Activated naive CD4-positive, alpha-beta T cell treated with Interleukin-2 at 50 U/mL for 16 hours (primary cell): Measurements from ENCODE around the gene AMFR.
"Not testable (repeated sequence)": the region's sequence is repeated elsewhere in the genome, so short reads cannot be mapped to it uniquely, and the experiment has no call there.

ENCODE experiments used
- DNase-seq: peaks from one replicate; pipeline ENCODE4 v3.0.0-alpha.2; 2020

AMFR gene

DNA sequence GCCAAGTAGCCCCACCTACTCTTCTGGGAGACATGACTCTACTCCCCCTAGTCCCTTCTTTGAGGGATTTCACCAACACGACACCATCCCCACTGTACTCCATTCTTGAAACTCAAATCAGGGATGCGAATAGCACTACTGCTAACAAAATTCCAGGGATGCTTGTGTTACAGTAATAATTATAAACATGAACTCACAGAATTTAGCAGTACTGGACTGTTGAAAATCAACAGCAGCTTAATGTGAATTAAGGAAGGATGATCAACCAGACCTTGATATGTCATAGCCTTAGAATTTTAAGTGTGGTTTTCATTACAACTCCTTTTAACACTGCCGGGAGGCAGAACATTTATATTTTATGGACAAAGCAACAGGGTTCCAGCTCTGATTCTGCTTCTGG lies 37.9 kb downstream of the AMFR start:
- no peak for DNase-seq

GRCh38 chr16:56384074-56384721 lies 41.1 kb downstream of the AMFR start:
- no peak for DNase-seq

DNA sequence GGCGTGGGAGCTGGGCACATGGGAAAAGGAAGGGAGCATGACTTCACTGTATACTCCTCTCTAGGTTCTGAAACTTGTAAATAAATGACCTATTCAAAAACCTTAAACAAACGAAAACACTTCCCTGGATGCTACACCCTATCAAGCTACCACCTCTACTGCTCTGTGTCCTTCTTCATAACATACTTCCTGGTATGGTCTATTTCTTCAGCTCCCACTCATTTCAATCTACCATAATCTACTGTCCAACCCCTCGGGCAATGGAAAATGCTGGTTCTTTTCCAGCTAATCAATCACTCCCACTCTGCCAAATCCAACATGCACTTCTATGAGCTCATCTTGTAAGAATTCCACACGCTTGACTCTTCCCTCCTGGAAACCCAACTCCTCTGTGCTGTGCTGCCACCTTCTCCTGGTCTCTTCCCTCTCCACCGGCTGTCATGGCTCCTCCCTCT lies 42.4 kb downstream of the AMFR start:
- no peak for DNase-seq

GRCh38 chr16:56382459-56382858 lies 42.9 kb downstream of the AMFR start:
- DNase-seq, result no peak

GRCh38 chr16:56380778-56381485 lies 44.4 kb downstream of the AMFR start:
- DNase-seq, result not testable (repeated sequence)

GRCh38 chr16:56379044-56379443 lies 46.3 kb downstream of the AMFR start:
- not testable (repeated sequence) for DNase-seq

- not testable (repeated sequence) for DNase-seq
Observed at GRCh38 chr16:56375792-56376191, 49.6 kb downstream of the AMFR start.

DNA sequence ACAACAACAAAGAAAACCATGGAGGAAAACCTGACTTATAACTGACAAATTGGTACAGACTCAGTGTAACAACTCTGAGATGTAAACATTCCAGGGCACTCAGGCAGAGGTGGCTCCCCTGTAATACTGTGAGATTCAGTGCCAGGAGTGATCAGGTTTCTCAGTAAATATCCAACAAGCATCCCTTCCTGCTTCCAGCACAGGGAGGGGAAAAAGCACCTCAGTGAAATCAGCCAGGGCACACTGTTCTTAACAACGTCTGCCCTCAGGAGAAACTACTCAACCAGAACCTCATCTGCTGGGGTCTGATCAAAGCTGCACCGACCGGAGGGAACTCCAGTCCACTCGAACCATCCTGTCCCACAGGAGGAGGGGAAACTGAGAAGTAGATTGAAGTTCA lies 52.3 kb downstream of the AMFR start:
- DNase-seq, result no peak

GRCh38 chr16:56372013-56372634 lies 53.2 kb downstream of the AMFR start:
- DNase-seq, result no peak

DNA sequence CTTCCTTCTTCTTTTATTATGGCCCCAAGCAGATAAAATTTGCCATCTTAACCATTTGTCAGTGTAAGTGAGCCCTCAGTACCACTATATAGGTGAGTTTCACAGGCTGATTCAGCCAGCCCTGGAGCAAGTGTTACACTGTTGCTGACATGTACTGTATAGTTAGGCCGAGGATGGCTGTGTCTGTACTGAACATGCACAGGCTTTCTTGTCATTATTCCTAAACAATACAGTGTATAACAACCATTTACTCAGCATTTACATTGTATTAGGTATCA lies 53.7 kb downstream of the AMFR start:
- no peak for DNase-seq

GRCh38 chr16:56370875-56371659 lies 54.3 kb downstream of the AMFR start:
- DNase-seq, result no peak

DNA sequence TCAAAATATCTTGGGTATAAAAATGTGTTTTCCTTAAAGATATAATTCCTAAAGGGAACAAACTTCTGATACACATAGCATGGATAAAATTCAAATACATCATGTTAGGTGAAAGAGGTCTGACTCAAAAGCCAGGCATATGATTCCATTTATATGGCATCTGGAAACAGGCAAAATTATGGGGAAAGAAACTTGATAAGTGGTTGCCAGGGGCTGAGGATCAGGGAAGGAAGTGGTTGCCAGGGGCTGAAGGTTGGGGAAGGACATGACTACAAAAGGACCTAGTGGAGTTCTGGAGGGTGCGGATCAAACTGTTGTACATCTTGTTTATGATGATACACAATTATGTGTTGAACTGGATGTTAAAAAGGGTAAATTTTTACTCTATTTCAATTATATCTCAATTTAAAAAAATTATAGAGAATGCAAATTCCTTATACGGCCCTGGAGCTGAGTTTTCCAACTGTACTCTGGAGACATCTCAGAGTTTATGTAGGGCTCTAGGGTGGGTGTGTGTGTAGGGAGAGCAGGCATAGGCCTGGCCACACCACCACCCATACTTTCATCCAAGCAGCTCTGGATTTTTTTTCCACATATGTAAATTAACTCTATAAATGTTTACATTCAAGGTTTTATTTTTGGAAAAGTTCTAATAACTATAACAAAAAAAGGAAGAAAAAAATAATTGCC lies 55.0 kb downstream of the AMFR start:
- DNase-seq, result no peak

- DNase-seq, result no peak
Observed at GRCh38 chr16:56369202-56369601, 56.1 kb downstream of the AMFR start.

DNA sequence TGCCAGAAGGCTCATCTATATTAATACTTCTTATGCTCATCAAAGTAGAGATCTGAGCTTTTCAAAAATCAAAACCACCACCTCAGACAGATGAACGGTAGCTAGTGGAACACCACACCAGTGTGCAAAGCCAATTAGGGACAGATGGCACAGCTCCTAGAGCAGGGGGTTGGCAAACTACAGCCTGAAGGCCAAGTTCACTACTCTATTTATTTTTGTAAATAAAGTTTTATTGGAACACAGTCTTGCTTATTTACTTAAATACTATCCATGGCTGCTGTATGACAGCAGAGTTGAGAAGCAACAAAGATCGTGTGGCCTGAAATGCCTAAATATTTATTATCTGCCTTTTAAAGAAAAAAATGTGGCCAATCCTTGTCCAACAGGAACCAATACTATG lies 56.8 kb downstream of the AMFR start:
- no peak for DNase-seq

DNA sequence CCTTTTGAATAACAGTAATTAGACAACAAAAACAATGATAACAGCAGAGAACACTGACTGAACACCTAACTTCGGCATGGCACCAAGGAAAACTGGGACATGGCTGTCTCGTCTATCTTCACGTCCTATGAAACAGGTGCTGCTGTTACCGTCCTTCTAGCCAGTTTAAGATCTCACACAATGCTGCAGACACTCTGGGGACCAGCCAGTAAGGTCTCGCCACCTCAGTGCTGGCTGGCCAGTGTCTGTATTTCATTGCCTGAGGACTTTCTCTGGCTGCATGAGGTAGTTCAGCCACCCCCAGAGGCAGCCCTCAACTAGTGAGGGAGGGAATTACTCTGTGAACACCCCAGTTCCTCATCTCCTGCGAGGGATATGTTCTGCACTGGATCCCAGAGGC lies 57.6 kb downstream of the AMFR start:
- DNase-seq, result no peak

DNA sequence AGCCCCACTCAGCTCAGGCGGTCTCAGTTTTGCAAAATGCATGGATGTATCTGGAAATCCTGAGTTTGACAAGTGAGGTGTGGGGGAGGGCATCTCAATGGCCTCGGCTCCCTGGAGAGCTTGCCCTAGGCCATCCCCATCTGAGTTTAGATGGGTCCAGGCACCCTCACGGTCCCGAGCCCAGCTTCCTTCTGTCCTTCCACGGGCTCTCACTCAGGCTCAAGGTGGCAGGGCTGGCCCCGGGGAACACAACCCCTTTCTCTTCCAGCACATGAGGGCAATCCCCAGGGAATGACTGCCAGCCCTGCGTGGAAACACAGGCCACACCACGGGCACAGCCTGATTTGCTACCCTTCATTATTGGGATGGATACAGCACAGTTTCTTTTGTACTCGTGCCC lies 58.4 kb downstream of the AMFR start:
- no peak for DNase-seq

- no peak for DNase-seq
Observed at GRCh38 chr16:56365552-56365951, 59.8 kb downstream of the AMFR start.

DNA sequence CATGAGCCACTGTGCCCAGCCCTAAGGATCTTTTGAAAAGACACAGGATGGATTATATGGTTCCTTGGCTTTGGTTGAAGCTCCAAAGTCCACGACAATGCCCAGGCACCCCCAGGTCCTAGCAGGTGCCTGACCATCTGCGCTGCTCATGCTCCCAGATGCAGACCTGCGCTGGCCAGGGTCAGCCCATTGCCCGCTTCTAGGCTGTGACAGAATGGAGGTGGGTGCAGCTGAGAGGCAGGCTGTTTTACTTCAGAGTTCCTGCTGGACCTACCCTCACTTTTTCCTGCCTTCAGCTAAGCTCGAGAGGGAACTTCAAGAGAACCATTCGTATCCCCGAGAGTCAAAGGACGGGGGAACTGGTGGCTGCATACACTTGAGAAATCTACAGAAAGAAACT lies 60.5 kb downstream of the AMFR start:
- DNase-seq, result no peak

DNA sequence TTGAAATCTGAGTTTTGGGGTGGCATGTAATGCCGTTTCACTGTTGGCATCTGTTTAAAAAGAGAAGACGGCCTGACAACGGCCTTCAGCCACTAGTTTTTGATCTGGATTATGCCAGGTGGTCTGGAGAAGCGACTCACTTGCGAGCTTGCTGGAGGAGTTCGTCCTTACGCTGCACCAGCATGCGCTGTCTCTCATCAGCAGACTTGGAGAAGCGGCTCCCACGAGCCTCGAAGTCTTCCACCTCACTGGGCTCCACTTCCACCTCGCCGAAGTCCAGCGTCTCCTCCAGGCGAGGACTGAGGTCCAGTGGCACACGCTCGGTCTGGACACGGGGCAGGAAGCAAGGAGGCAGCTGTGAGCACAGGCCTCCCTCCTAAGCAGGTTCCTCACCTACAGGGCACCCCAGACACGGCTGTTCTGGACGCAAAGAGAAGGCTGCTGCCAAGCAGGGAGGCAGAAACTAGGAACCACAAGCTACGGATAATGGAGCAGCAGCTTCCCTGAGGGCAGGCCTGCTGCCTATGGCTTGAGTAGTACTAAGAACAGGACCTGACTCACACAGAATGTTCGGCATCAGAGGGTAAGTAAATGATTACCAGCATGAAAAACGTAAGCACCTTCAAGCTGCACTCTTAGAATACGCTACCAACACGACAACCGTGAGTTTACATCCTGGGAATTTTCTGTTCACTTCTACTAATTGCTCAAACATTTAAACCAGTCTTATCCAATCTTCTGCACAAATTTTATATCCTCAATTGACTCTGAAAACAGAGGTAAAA lies 61.4 kb downstream of the AMFR start:
- no peak for DNase-seq

- no peak for DNase-seq
Observed at GRCh38 chr16:56363181-56363716, 62.1 kb downstream of the AMFR start.

DNA sequence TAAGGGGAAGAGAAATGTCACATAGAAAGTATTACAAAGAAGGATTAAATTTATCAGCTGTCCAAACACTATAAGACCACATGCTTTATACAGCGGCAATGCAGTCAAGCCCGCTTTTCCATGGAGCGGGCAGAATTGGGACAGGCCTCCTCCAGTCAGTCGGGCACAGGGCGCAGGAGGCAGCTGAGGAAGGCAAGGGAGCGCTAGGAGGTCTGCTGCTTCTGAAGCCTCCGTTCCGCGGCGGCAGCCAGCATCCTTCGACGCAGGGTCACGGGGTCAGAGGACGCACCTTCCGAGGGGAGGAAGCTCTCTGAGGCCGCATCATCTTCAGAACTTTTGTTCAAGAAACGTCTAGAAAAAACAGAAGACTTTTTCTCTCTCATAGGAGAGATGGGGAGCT lies 62.6 kb downstream of the AMFR start:
- DNase-seq, result no peak

DNA sequence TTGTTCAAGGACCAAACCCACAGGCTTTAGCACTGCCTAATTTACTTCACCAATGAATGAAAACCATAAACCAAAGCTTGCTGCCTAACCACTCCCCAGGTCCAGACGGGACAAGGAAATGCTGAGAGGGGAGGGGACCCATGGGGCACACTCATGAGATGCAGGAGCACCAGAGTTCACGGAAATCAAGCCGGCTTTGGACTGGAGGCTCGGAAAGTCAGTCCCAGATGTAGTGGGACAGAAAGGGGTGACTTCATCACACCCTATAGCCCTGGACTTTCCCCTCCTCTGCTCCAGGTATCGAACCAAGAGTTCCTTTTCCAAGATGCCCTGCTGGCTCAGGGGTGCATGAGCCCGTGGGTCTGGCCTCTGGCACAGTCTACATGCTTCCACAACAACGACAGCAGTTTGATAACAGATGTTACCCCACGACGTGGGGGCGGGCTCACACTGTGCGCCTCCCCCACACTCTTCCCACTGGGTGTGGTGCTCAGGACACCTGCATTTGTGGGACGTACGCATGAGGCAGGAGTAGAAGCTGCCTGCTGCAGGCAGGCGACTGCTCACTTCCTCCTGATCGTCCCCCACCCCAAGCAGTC lies 63.2 kb downstream of the AMFR start:
- no peak for DNase-seq
